ENCODE results near the gene KCTD2. TPM values are rescaled to one million over a fixed set of nuclear protein-coding genes. Genes with fewer than 3 reads are reported as not detected.

The KCTD2 gene
- total RNA-seq, 1 donor from 2014 or later: 37.8 TPM

DNA sequence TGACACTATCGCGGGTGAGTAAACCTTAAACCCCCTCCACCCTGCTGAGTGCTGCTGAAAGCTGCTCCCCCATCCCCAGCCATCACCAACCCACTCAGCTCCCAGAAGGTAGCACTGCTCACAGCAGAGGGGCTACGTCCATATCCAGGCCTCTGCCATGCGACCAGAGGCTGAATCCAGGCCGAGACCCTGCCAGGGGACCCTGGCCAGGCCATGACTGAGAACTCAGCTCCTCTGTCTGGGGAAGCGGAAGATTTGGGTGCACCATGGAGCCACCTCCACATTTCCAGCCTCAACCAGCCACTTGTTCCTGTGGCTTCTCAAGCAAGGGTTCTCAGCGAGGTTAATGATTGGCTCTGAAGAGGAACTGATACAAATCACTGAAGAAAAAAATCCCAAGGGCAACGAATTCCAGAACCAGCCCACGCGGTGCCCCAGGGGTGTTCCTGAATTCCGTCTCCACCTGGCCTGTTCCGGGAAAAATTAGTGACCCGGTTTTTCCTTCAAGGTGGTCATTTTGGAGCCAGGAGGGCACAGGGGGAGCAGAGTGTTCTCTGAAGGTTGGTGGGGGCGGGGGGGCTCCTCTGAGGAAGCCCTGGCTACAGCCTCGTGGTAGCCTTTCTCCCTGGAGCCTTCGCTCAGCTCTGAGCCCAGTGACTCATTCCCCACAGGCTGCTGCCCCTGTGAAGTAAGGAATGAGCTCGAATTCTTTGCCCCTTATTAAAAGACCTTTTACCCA lies 31.4 kb downstream of the KCTD2 start:
- H3K36me3 Mint-ChIP-seq (ENCODE audit: low read depth): no peaks in the 10 kb centered on the region
- no peak for DNase-seq (ENCODE audit: low read depth, low spot score)
- no peak overlapping the region for H3K4me3 Mint-ChIP-seq
- H3K4me1 Mint-ChIP-seq: peaks cover 19% of the 10 kb centered on the region
- H3K9me3 Mint-ChIP-seq: no peaks in the 10 kb centered on the region
- no peaks in the 10 kb centered on the region for H3K27me3 Mint-ChIP-seq (ENCODE audit: low read depth)
- no peak overlapping the region for H3K27ac Mint-ChIP-seq (ENCODE audit: unreplicated experiment)
- TF ChIP-seq, protein P1, sequence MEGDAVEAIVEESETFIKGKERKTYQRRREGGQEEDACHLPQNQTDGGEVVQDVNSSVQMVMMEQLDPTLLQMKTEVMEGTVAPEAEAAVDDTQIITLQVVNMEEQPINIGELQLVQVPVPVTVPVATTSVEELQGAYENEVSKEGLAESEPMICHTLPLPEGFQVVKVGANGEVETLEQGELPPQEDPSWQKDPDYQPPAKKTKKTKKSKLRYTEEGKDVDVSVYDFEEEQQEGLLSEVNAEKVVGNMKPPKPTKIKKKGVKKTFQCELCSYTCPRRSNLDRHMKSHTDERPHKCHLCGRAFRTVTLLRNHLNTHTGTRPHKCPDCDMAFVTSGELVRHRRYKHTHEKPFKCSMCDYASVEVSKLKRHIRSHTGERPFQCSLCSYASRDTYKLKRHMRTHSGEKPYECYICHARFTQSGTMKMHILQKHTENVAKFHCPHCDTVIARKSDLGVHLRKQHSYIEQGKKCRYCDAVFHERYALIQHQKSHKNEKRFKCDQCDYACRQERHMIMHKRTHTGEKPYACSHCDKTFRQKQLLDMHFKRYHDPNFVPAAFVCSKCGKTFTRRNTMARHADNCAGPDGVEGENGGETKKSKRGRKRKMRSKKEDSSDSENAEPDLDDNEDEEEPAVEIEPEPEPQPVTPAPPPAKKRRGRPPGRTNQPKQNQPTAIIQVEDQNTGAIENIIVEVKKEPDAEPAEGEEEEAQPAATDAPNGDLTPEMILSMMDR (conservative IDR thresholded peaks at IDR 0.05): no peak

DNA sequence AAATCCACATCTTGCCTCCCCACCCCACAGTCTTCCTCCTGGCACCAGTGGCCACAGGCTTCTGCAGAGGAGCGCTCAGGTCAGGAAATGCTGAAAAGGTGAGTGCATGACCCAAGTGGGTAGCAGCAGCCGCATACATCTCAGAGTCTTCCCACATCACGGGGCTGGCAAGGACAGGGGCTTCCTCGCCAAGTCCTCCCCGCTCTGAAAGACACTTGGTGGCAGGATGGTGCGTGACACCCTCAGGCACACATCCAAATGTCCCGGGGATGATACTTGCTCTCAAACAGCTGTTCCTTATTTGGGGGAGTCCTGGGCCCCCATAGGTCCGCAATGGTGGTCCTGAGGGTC lies 32.0 kb downstream of the KCTD2 start:
- no peak for DNase-seq (ENCODE audit: low read depth, low spot score)
- TF ChIP-seq, protein P1 (conservative IDR thresholded peaks at IDR 0.05): no peak
- Mint-ChIP-seq H3K36me3 (ENCODE audit: low read depth) (no peaks in the 10 kb centered on the region), H3K27ac (ENCODE audit: unreplicated experiment) (no peak overlapping the region), H3K4me1 (peaks cover 23% of the 10 kb centered on the region), H3K9me3 (no peaks in the 10 kb centered on the region), H3K27me3 (ENCODE audit: low read depth) (no peaks in the 10 kb centered on the region), H3K4me3 (no peak overlapping the region)

- Mint-ChIP-seq H3K4me1 (peaks cover 38% of the 10 kb centered on the region), H3K9me3 (no peaks in the 10 kb centered on the region), H3K36me3 (ENCODE audit: low read depth) (no peaks in the 10 kb centered on the region), H3K4me3 (peak overlapping the region; percentile 22), H3K27ac (ENCODE audit: unreplicated experiment) (no peak overlapping the region), H3K27me3 (ENCODE audit: low read depth) (peaks cover 4% of the 10 kb centered on the region)
- no peak for DNase-seq (ENCODE audit: low read depth, low spot score)
- TF ChIP-seq, protein P1 (conservative IDR thresholded peaks at IDR 0.05): no peak
These were observed 34.9 kb downstream of the KCTD2 start for GRCh38 chr17:75081611-75082540.

DNA sequence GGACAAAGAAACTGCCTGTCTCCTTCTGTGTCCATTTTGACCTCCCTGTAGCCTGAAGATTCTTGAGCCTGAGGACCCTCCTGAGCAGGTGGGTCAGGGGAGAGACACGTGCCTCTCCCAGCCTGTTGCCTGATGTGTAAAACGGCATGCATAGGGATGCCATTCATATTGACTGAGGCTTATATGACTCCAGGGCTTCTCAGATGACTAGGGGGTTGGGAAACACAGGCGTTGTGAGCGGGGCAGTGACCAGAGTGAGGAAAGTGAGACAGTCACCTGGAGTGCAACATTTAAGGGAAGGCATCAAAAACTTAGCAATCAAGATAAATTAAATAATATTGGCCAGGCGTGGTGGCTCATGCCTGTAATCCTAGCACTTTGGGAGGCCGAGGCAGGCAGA lies 35.7 kb downstream of the KCTD2 start:
- no peak overlapping the region for H3K27ac Mint-ChIP-seq (ENCODE audit: unreplicated experiment)

GRCh38 chr17:75084039-75084660 lies 37.1 kb downstream of the KCTD2 start:
- Mint-ChIP-seq H3K4me1 (peaks cover 48% of the 10 kb centered on the region), H3K4me3 (no peak overlapping the region), H3K9me3 (no peaks in the 10 kb centered on the region), H3K27ac (ENCODE audit: unreplicated experiment) (no peak overlapping the region), H3K36me3 (ENCODE audit: low read depth) (no peaks in the 10 kb centered on the region), H3K27me3 (ENCODE audit: low read depth) (peaks cover 4% of the 10 kb centered on the region)
- DNase-seq (ENCODE audit: low read depth, low spot score): no peak
- TF ChIP-seq, protein P1 (conservative IDR thresholded peaks at IDR 0.05): no peak

More for the DNA sequence above, 35.7 kb downstream of the KCTD2 start:
- peaks cover 4% of the 10 kb centered on the region for H3K27me3 Mint-ChIP-seq (ENCODE audit: low read depth)
- TF ChIP-seq, protein P1 (conservative IDR thresholded peaks at IDR 0.05): no peak
- no peaks in the 10 kb centered on the region for H3K36me3 Mint-ChIP-seq (ENCODE audit: low read depth)
- DNase-seq (ENCODE audit: low read depth, low spot score): no peak
- H3K4me1 Mint-ChIP-seq: peaks cover 44% of the 10 kb centered on the region
- H3K4me3 Mint-ChIP-seq: no peak overlapping the region
- no peaks in the 10 kb centered on the region for H3K9me3 Mint-ChIP-seq
